HG03432 (cell line): Measurements from ENCODE around the gene PCBP3.

Experiments used
- ATAC-seq: cut with Tn5 transposase; IDR thresholded peaks from one replicate; pipeline ENCODE4 v1.9.1; 2021; ENCODE audit warnings: mild to moderate bottlenecking, moderate library complexity; ENCODE audit not compliant: unreplicated experiment

Gene PCBP3

GRCh38 chr21:45856442-45856841 is 212.9 kb downstream of the PCBP3 start:
- no peak for ATAC-seq

- no peak for ATAC-seq
These were observed 213.4 kb downstream of the PCBP3 start for GRCh38 chr21:45856906-45857305.

GRCh38 chr21:45857761-45858160 is 214.2 kb downstream of the PCBP3 start:
- ATAC-seq = no peak

GRCh38 chr21:45858180-45858579 is 214.7 kb downstream of the PCBP3 start:
- ATAC-seq = no peak

GRCh38 chr21:45859041-45859761 is 215.7 kb downstream of the PCBP3 start:
- no peak for ATAC-seq

GRCh38 chr21:45859762-45860357 is 216.3 kb downstream of the PCBP3 start:
- no peak for ATAC-seq

GRCh38 chr21:45860493-45861155 is 217.1 kb downstream of the PCBP3 start:
- ATAC-seq = no peak

- no peak for ATAC-seq
These were observed 217.8 kb downstream of the PCBP3 start for GRCh38 chr21:45861156-45861870.

GRCh38 chr21:45862543-45863207 is 219.2 kb downstream of the PCBP3 start:
- ATAC-seq = no peak

- no peak for ATAC-seq
These were observed 219.7 kb downstream of the PCBP3 start for GRCh38 chr21:45863267-45863666.

GRCh38 chr21:45863751-45864150 is 220.2 kb downstream of the PCBP3 start:
- ATAC-seq = no peak

GRCh38 chr21:45864436-45864835 is 220.9 kb downstream of the PCBP3 start:
- ATAC-seq = no peak

- ATAC-seq = no peak
These were observed 221.7 kb downstream of the PCBP3 start for GRCh38 chr21:45865106-45865835.

GRCh38 chr21:45866551-45866950 is 223.0 kb downstream of the PCBP3 start:
- ATAC-seq = no peak

GRCh38 chr21:45867041-45867666 is 223.6 kb downstream of the PCBP3 start:
- no peak for ATAC-seq

GRCh38 chr21:45867671-45868081 is 224.2 kb downstream of the PCBP3 start:
- no peak for ATAC-seq

GRCh38 chr21:45868086-45868485 is 224.6 kb downstream of the PCBP3 start:
- no peak for ATAC-seq

- ATAC-seq = no peak
These were observed 225.0 kb downstream of the PCBP3 start for GRCh38 chr21:45868488-45868887.

- no peak for ATAC-seq
These were observed 225.8 kb downstream of the PCBP3 start for GRCh38 chr21:45869121-45870007.
